C4-2B (cell line): ENCODE results near the gene GRAP2.

Source experiments
- ZFX ChIP-seq: fragments of 450-650 bp; IDR thresholded peaks from 2 replicates; pipeline ENCODE4 v1.6.1; 2017
- TF ChIP-seq, protein P1 (sequence below): fragments of 450-650 bp; conservative IDR thresholded peaks from 2 replicates; pipeline ENCODE4 v1.5.1; 2017; ENCODE audit warnings: mild to moderate bottlenecking

DNA sequence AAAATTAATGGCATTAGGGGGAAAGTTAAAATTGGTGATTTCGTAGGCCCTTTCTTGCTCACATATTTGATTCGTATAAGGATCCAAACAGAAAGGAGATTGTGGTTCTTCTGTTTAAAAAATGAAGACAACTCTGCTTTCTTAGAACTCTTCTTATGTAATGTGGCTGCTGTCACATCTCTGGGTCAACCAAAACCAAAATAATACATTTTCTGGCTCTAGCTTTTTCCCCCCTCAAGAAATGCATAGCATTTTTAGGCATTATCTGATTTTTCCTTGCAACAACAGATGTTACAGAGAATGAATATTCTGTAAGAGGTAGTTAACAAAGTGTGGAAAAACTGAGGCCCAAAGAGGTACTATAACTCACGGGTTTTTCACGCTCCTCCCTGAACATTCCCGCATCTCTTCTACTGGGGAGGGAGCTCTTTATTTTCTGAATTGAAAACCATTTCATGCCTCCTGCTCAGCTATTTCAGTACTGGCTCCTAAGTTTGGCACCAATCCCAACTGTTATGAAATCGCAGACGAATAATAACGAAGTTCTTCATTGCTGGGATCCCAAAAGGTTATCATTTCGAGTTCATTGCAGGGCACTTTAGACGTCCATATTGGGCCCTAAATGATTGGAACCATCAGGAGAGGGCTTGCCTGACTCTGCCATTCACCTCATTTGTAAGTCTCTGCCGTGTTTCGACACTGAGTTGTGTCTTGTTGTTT, 17.1 kb downstream of the GRAP2 start:
- TF ChIP-seq, protein P1, sequence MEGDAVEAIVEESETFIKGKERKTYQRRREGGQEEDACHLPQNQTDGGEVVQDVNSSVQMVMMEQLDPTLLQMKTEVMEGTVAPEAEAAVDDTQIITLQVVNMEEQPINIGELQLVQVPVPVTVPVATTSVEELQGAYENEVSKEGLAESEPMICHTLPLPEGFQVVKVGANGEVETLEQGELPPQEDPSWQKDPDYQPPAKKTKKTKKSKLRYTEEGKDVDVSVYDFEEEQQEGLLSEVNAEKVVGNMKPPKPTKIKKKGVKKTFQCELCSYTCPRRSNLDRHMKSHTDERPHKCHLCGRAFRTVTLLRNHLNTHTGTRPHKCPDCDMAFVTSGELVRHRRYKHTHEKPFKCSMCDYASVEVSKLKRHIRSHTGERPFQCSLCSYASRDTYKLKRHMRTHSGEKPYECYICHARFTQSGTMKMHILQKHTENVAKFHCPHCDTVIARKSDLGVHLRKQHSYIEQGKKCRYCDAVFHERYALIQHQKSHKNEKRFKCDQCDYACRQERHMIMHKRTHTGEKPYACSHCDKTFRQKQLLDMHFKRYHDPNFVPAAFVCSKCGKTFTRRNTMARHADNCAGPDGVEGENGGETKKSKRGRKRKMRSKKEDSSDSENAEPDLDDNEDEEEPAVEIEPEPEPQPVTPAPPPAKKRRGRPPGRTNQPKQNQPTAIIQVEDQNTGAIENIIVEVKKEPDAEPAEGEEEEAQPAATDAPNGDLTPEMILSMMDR: no peak
- no peak for TF ChIP-seq ZFX
